GF-D8 (cell line): ENCODE results near the gene SLC35A5.

Experiments used
- DNase-seq: peaks from one replicate; lab custom pipeline; 2025; lab: John Stamatoyannopoulos, UW

The SLC35A5 gene

DNA sequence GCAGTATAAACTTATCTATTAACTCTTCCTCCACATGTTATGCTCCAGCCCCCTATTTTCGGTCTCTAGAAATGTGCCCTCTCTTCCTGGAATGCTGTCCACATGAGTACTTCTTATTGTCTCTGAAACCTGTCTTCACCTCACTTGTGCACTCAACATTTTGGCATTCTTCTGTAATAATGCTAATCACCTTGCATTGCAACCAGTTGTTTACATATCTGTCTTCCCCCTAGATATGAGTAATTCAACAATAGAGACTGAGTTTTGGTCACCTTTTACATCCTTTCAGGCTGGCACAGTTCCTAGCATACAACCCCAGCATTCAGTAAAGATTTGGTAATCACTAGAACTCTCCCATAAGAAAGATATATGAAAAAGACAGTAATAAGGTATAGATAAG, 61.9 kb downstream of the SLC35A5 start:
- no peak for DNase-seq

DNA sequence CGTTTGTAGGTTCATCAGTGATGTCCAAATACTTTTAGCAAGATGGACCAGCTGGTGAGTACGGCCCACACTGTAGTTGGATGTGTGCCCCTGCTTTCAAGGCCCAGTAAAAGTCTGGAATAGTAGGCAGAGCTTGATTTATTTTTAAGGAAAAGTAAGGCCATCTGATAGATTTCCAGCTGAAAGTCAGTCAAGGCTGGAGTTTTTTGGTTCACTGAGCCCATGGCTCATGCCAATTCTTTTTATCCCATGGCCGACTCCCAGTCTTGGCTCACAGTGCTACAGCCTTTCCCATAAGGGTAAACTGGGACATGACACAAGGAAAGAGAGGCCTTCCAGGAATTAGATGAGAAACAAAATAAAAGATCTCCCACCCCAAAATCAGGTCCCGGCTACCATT, 65.6 kb downstream of the SLC35A5 start:
- no peak for DNase-seq

DNA sequence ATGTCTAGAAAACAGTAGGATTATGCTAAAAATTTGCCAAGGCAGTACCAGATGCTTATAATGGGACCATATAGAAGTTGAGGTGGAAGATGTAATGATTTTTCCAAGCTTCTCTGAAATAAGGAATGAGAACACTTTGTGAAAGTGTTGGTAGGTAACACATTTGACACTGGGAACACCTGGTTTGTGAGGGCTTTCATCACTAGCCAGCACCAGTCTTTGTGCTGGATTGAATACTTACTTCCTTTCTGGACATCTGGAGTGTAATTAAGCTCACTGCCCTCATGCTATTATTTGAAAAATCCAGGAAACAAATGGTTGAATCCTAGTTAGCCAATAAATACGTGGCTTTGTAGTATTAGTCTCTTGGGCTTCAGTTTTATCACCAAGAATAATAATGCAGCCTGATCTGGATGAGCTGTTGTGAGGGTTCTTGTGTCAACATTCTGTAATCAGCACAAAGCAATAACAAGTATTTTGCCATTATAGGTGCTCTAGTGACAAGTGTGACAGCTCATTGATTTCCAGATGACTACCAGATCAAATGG, 66.1 kb downstream of the SLC35A5 start:
- no peak for DNase-seq

DNA sequence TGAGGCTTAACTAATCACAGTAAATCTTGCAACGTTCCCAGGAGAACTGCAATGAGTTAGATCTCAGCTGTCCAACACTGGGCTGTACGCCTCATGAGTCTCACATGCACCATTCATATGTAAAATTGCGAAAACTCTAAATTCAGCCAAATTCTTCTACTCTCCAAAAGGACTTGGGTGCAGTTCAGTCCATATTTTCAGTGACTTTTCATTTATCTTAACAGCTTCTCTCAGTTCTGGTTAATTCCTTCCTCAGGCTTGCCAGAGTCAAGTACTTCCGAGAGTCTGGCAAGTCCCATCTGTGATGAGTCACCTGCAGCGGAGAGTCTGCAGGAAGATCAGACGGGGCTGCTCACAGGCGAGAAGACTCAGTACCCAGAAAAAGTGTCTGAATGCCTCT, 67.6 kb downstream of the SLC35A5 start:
- no peak for DNase-seq

DNA sequence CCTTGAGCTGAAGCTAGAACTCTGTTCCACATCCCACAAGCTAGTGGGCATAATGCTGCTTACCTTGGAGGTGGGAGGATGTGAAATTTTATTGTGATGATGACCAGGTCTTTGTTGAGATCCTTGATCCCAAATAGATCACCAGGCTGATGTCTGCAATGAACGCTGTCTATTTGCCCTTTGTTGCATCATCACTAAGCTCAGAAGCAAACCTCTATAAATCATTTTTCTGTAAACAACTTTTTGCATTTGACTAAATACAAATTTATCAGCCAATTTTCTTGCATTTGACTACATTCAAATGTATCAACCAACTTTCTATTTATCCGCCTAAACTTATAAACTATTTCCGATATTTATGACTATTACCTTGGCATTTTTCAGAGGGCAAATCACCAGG, 69.4 kb downstream of the SLC35A5 start:
- no peak for DNase-seq

DNA sequence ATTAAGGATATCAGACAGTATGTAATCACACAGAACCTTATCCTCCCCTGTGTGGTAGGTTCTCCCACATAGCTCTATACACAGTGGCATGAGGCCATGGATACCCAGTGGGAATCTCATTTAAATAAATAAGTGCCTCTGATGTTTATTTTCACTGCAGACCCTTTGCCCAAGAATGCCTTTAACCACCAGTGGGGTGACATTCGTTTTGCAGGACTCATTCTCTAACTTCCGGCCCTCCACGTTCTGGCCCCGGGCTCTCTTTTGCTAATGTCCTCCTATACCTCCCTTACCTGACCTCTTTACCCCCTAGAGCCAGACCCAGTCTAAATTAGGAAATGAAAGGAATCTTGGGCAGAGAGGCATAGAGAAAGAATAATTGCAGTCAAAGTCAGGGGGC, 70.8 kb downstream of the SLC35A5 start:
- no peak for DNase-seq

DNA sequence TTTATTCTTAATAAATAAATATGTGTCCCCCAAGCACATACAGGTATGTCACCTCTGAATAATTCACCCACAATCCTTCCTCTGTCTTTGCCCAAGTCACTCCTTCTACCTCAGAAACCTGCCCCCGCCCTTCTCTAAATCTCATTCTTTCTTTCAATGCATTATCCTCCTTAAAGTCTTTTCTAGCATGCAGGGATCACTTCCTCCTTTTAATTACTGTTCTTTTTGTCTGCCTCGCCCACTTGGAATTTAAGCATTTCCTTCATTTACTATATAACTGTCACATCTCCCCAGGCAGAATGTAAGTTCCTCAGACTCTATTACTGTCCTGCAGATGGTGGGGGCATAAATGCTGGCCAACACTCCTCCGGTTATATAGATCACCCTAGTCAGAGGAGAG, 71.3 kb downstream of the SLC35A5 start:
- no peak for DNase-seq

DNA sequence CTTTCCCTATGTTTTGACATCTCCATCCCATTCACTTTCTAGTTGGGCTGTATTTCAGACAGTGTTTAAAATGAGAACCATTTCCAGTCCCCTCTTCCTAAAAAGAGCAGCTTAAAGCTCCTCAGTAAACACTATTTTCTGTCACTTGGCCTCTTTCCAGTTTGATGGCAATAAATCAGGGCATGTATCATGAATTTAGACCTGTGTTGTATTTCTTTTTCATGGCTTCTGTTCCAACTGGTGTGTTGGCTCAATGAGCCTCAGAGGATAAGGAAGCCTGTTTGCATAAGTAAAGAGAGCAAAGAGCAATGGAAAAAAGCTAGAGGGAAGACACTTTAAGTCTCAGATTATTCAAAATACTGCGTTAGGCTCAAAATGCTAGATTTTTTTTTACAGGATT, 71.9 kb downstream of the SLC35A5 start:
- DNase-seq, result no peak

DNA sequence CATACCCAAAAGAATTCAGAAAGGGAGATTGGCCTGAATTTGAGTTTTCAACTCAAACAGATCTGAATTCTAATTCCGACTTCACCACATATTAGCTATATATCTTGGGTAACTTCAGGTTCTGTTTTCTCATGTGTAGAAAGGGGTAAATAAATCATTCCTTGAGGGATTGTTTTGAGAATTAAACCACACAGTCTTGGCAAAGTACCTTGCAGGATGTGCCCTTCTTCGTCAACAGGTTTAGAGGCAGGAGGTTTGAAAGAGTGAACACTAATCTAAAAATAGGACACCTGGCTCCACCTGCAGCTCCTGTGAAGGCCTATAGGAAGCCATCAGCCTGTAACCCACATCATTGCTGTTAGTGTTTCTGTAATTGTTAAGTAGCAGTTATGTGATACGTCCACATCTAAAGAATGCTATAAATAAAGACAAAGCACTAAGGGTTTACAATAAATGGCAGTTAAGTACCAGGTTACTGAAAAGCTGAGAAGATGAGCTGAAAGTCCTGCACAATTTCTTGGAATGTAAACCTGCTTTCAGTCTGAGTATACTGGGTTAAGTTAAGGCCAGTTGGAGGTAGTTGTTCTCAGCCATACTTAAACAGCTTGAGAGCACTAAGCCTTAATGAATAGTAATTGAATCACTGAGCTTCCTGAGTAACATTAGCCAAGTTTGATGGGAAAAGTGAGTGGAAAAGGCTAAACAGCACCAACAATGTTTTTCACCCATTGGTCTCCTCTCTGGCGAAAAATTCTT, 73.1 kb downstream of the SLC35A5 start:
- DNase-seq, result no peak
